NT2/D1 (cell line): Measurements from ENCODE around the gene GCAT.
"Not testable (repeated sequence)": the region's sequence is repeated elsewhere in the genome, so short reads cannot be mapped to it uniquely, and the experiment has no call there.

ENCODE experiments used
- DNase-seq: peaks from one replicate; pipeline ENCODE4 v3.0.0-alpha.2; 2011; ENCODE audit warnings: low read depth, low spot score
- H3K27me3 ChIP-seq: 2 replicates; pipeline ENCODE4 v1.6.0; 2011; ENCODE audit warnings: mild to moderate bottlenecking; ENCODE audit not compliant: insufficient read length, insufficient read depth
- H3K36me3 ChIP-seq: 2 replicates; pipeline ENCODE4 v1.6.1; 2011; ENCODE audit warnings: mild to moderate bottlenecking, low read length, mixed read lengths; ENCODE audit not compliant: insufficient read depth, insufficient read length
- H3K4me1 ChIP-seq: 2 replicates; pipeline ENCODE4 v1.5.1; 2011; ENCODE audit not compliant: insufficient read depth, insufficient read length
- H3K4me3 ChIP-seq: 2 replicates; pipeline ENCODE4 v1.5.1; 2011; ENCODE audit warnings: low read depth; ENCODE audit not compliant: insufficient read length
- H3K9ac ChIP-seq: 2 replicates; pipeline ENCODE4 v1.6.0; 2011; ENCODE audit warnings: low read depth; ENCODE audit not compliant: insufficient read length
- H3K9me3 ChIP-seq: 2 replicates; pipeline ENCODE4 v1.5.1; 2011; ENCODE audit warnings: mild to moderate bottlenecking, low read length; ENCODE audit not compliant: insufficient read depth
- SUZ12 ChIP-seq: IDR thresholded peaks from 2 replicates; pipeline ENCODE4 v1.6.1; 2011; ENCODE audit not compliant: insufficient read length, insufficient read depth; ENCODE audit errors: extremely low read depth
- YY1 ChIP-seq: IDR thresholded peaks from 2 replicates; pipeline ENCODE4 v1.6.1; 2011; ENCODE audit not compliant: insufficient read length, insufficient read depth
- ZNF274 ChIP-seq: IDR thresholded peaks from 2 replicates; pipeline ENCODE4 v1.6.1; 2011; ENCODE audit warnings: mild to moderate bottlenecking, low read depth, low read length

The GCAT gene

DNA sequence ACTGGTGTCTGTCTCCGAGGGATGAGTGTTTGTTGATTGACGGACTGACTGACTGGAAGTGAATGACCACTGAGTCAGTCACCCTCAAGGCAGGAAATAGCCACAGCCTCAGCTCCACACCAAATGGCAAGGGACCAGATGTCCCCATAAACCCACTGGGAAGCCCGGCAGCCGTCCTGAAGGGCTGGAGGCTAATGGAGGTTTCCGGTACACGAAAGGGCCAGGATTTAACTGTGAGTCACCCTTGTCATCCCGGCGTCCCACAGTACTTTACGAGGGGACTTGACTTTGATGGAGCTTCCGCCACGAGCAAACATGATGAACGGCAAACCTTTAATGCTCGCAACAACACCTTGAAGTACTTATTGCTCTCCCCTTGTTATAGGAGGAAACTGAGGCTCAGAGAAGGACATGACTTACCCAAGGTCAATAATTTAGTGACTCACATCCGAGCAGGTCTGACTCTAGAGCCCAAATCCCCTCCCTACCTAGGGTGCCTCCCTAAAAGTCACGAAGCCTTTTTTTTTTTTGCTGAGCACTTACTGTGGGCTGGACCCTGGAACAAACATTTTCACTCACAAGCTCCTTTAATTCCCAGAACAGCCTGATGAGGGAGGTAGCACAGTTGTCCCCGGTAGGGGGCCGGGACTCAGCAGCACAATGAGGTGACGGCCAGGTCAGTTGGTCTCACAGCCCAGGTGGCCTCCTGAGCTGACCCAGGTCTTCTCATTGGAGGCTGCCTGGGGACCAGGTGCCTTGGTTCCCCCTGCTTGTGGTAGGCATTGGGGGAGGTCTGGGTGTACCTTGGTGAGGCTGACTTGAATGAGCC lies 25.2 kb upstream of the GCAT start:
- TF ChIP-seq SUZ12 (no peak), ZNF274 (no peak), YY1 (no peak)

DNA sequence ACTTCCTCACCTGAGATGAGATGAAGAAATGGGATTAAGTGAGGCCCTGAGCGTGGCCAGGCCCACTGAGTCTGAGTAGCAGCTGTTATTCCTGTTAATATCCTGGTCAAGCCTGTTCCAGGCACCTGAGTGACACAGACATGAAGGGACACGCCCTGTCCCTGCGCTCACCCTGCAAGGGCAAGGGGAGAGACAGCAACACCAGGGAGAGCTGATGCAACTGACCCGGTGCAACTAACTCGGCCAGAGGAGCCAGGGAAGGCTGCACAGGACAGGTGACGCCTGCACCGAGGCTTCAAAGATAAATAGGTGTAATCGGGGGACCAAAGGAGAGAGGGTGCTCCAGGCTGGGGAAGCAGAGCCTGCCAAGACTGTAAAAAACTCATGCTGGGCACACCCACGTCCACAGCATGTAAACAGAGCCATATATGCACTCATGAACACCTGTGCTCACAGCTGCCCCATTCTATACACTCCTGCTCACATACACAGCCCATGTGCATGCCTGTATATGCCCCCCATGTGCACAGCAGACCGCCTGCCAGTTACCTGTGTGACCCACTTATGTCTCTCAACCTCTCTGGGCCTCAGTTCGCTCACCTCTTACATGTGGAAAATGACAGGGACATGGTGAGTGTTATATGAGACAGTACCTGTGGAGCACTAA lies 22.8 kb upstream of the GCAT start:
- Histone ChIP-seq H3K36me3 (no peaks in the 10 kb centered on the region), H3K4me3 (no peak overlapping the region), H3K9me3 (no peaks in the 10 kb centered on the region), H3K4me1 (peaks cover 3% of the 10 kb centered on the region), H3K9ac (no peak overlapping the region), H3K27me3 (peaks cover 15% of the 10 kb centered on the region)
- DNase-seq = no peak
- no peak for TF ChIP-seq SUZ12
- TF ChIP-seq YY1 = no peak
- TF ChIP-seq ZNF274 = no peak

More for the DNA sequence above, 25.2 kb upstream of the GCAT start:
- Histone ChIP-seq H3K4me3 (no peak overlapping the region), H3K4me1 (peaks cover 3% of the 10 kb centered on the region), H3K36me3 (no peaks in the 10 kb centered on the region), H3K9me3 (no peaks in the 10 kb centered on the region), H3K27me3 (peaks cover 15% of the 10 kb centered on the region), H3K9ac (no peak overlapping the region)
- DNase-seq = no peak

DNA sequence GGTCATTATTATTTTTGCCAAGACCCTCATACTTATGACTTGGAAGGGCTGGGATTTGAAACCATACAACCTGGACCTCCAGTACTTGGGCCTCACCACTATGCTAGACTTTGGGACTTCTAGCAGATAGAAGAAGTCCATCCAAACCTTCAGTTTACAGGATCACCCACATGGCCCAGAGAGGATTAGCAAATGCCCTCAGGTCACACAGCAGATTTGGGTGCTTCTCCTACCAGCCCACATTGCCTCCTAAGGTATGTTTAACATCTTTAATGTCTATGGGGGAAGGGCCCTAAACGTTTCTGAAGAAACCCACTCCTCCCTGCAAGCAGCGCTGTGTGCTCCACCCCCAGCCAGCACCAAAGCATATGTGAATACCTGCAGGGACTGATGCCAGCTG lies 17.5 kb upstream of the GCAT start:
- no peaks in the 10 kb centered on the region for H3K4me1 ChIP-seq
- peaks cover 2% of the 10 kb centered on the region for H3K27me3 ChIP-seq
- no peak overlapping the region for H3K9ac ChIP-seq
- no peaks in the 10 kb centered on the region for H3K36me3 ChIP-seq
- no peak overlapping the region for H3K4me3 ChIP-seq
- DNase-seq = no peak
- H3K9me3 ChIP-seq = no peaks in the 10 kb centered on the region
- TF ChIP-seq ZNF274 = no peak
- no peak for TF ChIP-seq SUZ12
- no peak for TF ChIP-seq YY1

DNA sequence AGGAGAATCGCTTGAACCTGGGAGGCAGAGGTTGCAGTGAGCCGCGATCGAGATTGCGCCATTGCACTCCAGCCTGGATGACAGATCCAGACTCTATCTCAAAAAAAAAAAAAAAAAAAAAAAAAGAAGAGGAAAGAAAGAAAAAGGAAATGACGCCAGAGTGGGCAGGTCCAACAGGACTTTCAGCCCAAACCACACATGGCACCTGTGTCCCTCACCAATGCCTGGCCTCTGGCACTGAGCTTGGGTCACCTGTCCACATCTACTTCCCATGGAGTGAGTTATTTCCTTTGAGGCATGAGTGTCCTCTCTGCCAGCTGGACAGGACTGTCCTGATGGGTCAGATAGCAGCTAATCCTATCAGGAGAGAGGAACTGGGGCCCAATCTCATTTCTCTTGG lies 15.2 kb upstream of the GCAT start:
- H3K36me3 ChIP-seq = no peaks in the 10 kb centered on the region
- no peaks in the 10 kb centered on the region for H3K27me3 ChIP-seq
- H3K9me3 ChIP-seq = no peaks in the 10 kb centered on the region
- H3K4me1 ChIP-seq = no peaks in the 10 kb centered on the region
- no peak overlapping the region for H3K9ac ChIP-seq
- no peak for TF ChIP-seq YY1
- no peak for TF ChIP-seq SUZ12
- TF ChIP-seq ZNF274 = no peak
- H3K4me3 ChIP-seq = no peak overlapping the region
- DNase-seq = no peak

DNA sequence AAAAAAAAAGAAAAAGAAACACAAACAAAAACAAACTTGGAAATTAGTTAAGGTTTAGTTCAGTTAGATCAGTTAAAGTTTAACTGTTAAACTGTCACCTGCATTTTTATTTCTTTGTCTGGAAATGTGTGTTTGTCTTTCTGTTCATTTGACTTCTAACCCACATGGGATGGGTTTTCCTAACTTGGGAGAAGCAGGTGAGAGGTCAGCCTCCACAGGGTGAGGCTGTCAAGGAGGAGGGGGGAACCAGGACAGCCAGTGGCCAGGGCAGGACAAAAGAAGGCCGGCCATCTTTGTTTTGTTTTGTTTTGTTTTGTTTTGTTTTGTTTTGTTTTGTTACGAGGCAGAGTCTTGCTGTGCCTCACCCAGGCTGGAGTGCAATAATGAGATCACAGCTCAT lies 13.4 kb upstream of the GCAT start:
- Histone ChIP-seq H3K4me3 (no peak overlapping the region), H3K36me3 (no peaks in the 10 kb centered on the region), H3K9me3 (no peaks in the 10 kb centered on the region), H3K27me3 (peaks cover 6% of the 10 kb centered on the region), H3K9ac (no peak overlapping the region), H3K4me1 (no peaks in the 10 kb centered on the region)
- DNase-seq = no peak
- no peak for TF ChIP-seq ZNF274
- no peak for TF ChIP-seq SUZ12
- TF ChIP-seq YY1 = no peak

DNA sequence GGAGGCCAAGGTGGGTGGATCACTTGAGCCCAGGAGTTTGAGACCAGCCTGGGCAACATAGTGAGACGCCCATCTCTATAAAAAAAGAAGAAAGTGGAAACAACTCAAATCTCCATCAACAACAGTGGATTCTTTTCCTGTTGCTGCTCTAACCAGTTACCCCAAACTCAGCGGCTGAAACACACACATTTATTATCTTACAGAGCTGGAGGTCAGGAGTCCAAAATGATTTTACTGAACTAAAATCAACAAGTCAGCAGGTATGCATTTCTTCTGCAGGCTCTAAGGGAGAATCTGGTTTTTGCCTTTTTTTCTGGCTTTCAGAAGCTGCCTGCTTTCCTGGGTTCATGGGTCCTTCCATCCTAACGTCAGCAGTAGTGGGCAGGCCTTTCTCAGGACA lies 11.7 kb upstream of the GCAT start:
- H3K36me3 ChIP-seq = no peaks in the 10 kb centered on the region
- H3K4me1 ChIP-seq = no peaks in the 10 kb centered on the region

DNA sequence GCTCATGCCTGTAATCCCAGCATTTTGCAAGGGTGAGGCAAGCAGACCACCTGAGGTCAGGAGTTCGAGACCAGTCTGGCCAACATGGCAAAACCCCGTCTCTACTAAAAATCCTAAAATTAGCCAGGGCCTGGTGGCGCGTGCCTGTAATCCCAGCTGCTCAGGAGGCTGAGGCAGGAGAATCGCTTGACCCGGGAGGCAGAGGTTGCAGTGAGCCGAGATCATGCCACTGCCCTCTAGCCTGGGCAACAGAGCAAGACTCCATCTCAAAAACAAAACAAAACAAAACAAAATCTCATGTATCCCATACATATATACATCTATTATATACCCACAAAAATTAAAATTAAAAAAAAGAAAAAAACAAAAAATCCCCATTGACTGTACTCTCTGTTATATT lies 10.5 kb upstream of the GCAT start:
- not testable (repeated sequence) for H3K9ac ChIP-seq, H3K9me3 ChIP-seq, H3K36me3 ChIP-seq, DNase-seq, H3K4me3 ChIP-seq, H3K4me1 ChIP-seq
- H3K27me3 ChIP-seq = peaks cover 20% of the 10 kb centered on the region

More for the DNA sequence above, 11.7 kb upstream of the GCAT start:
- TF ChIP-seq YY1 (no peak), ZNF274 (no peak), SUZ12 (no peak)
- H3K4me3 ChIP-seq = no peak overlapping the region
- H3K27me3 ChIP-seq = peaks cover 10% of the 10 kb centered on the region
- H3K9ac ChIP-seq = no peak overlapping the region
- no peaks in the 10 kb centered on the region for H3K9me3 ChIP-seq
- no peak for DNase-seq
